ENCODE data around the gene SYNPR. TPM values are rescaled to one million over a fixed set of nuclear protein-coding genes. Genes with fewer than 3 reads are reported as not detected.

SYNPR gene
- total RNA-seq, 1 donor from 2014 or later, result not detected

DNA sequence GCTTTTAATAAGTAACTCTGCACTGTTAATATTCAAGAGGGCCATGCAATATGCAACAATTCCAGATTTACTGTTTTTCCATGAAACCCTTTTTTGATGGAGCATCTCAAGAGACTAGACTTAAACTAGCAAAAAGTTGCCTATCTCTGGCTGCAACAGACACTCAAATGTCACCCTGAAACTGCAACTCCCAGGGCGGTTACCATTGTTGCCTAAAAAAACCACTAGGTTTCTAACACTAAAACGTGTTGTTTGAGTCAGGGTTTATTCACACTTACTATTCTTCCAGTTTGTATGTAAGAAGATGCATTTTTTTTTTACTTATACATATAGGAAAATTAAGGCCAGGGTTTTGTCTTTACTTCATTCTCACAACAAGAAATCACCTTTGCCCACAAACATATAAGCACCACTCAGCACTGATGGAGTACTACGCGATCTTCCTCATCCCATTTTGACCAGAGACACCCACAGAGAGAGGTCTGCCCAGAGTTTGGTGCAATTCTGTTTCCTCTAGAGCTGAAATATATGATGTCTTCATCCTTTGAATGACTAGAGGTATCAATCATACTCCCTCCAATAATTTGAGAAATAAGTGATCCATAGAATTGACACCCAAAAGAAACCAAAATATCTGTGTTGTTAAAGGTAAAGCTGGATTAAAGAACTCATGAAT is 250.4 kb downstream of the SYNPR start:
- H3K4me3 ChIP-seq (ENCODE audit: low read depth, low read length), result no peak overlapping the region
- no peak for DNase-seq (ENCODE audit: low read depth)
- TF ChIP-seq, protein P1, sequence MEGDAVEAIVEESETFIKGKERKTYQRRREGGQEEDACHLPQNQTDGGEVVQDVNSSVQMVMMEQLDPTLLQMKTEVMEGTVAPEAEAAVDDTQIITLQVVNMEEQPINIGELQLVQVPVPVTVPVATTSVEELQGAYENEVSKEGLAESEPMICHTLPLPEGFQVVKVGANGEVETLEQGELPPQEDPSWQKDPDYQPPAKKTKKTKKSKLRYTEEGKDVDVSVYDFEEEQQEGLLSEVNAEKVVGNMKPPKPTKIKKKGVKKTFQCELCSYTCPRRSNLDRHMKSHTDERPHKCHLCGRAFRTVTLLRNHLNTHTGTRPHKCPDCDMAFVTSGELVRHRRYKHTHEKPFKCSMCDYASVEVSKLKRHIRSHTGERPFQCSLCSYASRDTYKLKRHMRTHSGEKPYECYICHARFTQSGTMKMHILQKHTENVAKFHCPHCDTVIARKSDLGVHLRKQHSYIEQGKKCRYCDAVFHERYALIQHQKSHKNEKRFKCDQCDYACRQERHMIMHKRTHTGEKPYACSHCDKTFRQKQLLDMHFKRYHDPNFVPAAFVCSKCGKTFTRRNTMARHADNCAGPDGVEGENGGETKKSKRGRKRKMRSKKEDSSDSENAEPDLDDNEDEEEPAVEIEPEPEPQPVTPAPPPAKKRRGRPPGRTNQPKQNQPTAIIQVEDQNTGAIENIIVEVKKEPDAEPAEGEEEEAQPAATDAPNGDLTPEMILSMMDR (conservative IDR thresholded peaks at IDR 0.05; ENCODE audit: low read depth, low read length), result no peak

DNA sequence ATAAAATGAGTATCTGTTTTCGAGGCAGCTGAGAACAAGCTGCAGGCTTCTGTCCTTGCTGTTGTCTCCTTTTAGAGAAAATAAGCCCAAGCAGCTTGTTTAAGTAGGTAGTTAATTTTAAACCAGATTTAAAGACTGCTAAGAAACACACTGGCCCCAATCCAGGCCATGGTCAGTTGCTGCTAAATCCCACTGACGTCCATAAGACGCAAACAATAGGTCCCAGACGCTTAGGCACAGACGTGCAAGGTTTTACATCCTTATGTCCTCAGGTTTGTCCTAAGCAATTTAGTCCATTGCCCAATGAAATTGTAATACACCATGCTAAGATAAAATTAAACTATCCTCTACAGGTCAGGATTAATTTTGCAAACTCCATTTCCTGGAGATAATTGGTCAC is 254.4 kb downstream of the SYNPR start:
- H3K4me3 ChIP-seq (ENCODE audit: low read depth, low read length), result no peak overlapping the region
- DNase-seq (ENCODE audit: low read depth), result no peak
- TF ChIP-seq, protein P1 (conservative IDR thresholded peaks at IDR 0.05; ENCODE audit: low read depth, low read length), result no peak

DNA sequence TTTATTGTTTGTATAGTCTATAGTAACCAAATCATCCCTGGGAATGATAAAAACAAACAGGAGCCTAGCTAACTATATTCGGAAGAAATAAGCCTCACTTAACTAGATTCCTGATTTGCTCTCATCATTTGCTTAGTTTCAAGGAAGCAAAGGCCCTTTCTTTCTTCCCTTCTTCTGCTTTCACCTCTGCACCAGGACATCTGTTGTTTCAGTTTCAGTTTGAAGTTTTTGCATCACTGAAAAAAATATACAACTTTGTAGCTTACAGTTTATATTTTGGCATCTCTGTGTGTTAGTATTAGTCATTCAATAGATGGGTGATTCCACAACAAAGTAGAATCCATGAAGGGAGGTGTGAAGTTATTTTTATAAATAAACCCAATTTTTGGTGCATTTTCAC is 260.8 kb downstream of the SYNPR start:
- no peak for DNase-seq (ENCODE audit: low read depth)
- TF ChIP-seq, protein P1 (conservative IDR thresholded peaks at IDR 0.05; ENCODE audit: low read depth, low read length), result no peak
- H3K4me3 ChIP-seq (ENCODE audit: low read depth, low read length), result no peak overlapping the region

DNA sequence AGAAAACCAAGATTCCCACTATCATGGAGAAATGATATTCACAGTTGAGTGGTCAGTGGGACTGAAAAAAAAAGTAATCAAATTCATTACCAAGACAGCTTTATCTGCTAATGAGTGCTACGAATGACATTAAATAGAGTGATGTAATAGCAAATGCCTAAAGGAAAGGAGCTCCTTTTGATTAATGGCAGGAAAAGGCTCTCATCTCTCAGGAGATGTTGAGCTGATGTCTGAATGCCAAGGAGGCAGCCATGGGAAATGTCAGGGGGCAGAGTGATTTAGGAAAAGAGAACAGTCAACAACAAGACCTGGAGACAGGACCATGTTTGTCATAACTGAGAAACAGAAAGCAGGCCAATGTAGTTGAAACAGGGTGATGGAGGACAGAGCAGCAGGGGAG is 277.7 kb downstream of the SYNPR start:
- no peak overlapping the region for H3K4me3 ChIP-seq (ENCODE audit: low read depth, low read length)
- DNase-seq (ENCODE audit: low read depth), result no peak
- TF ChIP-seq, protein P1 (conservative IDR thresholded peaks at IDR 0.05; ENCODE audit: low read depth, low read length), result no peak

DNA sequence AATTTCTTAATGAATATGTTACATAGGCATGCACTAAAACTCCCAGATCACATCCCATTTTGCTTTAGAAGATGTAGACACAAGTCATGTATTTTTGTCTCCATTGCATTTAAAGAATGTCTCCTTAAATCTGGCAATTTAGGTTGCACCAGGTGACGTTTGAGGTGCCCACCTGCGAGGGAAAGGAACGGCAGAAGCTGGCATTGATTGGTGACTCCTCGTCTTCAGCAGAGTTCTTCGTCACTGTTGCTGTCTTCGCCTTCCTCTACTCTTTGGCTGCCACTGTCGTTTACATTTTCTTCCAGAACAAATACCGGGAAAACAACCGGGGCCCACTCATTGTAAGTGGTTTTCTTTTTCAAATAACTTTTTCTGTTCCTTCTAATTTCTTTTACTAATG is 278.3 kb downstream of the SYNPR start:
- TF ChIP-seq, protein P1 (conservative IDR thresholded peaks at IDR 0.05; ENCODE audit: low read depth, low read length), result no peak

DNA sequence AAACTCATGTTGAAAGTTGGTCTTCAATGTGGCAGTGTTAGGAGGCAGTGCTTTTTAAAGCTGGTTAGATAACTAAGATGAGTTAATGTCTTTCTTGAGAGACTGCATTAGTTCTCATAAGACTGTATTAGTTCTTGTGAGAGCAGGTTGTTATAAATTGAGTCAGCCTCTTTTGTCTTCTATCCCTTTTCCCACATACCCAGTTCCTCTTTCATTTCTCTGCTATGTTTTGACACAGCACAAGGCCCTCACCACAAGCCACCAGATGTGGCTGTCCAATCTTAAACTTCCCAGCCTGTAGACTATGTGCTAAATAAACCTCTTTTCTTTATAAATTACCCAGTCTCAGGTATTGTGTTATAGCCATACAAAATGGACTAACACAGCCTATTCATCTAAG is 279.8 kb downstream of the SYNPR start:
- TF ChIP-seq, protein P1 (conservative IDR thresholded peaks at IDR 0.05; ENCODE audit: low read depth, low read length), result no peak
- DNase-seq (ENCODE audit: low read depth), result no peak

More for the DNA sequence above, 278.3 kb downstream of the SYNPR start:
- DNase-seq (ENCODE audit: low read depth), result no peak
- no peak overlapping the region for H3K4me3 ChIP-seq (ENCODE audit: low read depth, low read length)

DNA sequence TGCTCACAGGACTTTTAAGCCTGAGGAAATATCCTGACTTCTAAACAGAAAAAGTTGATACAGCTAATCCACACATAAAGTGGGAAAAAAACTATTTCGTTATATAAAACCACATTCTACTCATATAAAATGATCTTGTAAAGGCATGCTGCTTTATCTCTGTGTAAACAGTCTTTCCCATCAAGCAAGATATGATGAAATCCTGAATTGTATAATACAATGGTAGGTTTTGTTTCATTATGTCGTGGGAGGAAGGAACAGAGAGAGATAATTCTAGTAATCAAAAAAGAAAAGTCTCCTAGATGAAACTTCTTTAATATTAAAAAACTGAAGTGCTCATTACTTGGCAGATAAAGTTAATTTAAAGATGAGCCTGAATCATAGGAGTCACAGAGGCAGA is 281.8 kb downstream of the SYNPR start:
- TF ChIP-seq, protein P1 (conservative IDR thresholded peaks at IDR 0.05; ENCODE audit: low read depth, low read length), result no peak
- DNase-seq (ENCODE audit: low read depth), result no peak
- H3K4me3 ChIP-seq (ENCODE audit: low read depth, low read length), result no peak overlapping the region

More for the DNA sequence above, 279.8 kb downstream of the SYNPR start:
- H3K4me3 ChIP-seq (ENCODE audit: low read depth, low read length), result no peak overlapping the region

Data from epithelial cell of proximal tubule (primary cell).